Gastroesophageal sphincter (tissue), 3 donors: ENCODE data around the gene FAIM2.

Experiments
- EP300 ChIP-seq: sonication (generic); formaldehyde crosslinking; IDR thresholded peaks from one replicate; pipeline ENCODE4 v1.6.1; 2017; ENCODE audit warnings: antibody characterized with exemption, mild to moderate bottlenecking
- POLR2A ChIP-seq, 2 donors: fragments of 450-650 bp; IDR thresholded peaks; one replicate each; pipeline ENCODE4 v1.6.1; 2017; ENCODE audit warnings: antibody characterized with exemption in 2 of 2, mild to moderate bottlenecking in 2 of 2, moderate library complexity in 1 of 2
- POLR2AphosphoS5 ChIP-seq: sonication (generic); formaldehyde crosslinking; IDR thresholded peaks from one replicate; pipeline ENCODE4 v1.6.1; 2017; ENCODE audit warnings: antibody characterized with exemption
- TF ChIP-seq, protein P1 (sequence below), 4 experiments: fragments of 200-600 bp in 2 of 4; fragments of 450-650 bp in 2 of 4; sonication (generic) in 1 of 4; IDR thresholded peaks; one replicate each; pipeline ENCODE4 v1.5.1; 2017 to 2019; ENCODE audit warnings: antibody characterized with exemption in 4 of 4, mild to moderate bottlenecking in 2 of 4, moderate library complexity in 2 of 4

DNA sequence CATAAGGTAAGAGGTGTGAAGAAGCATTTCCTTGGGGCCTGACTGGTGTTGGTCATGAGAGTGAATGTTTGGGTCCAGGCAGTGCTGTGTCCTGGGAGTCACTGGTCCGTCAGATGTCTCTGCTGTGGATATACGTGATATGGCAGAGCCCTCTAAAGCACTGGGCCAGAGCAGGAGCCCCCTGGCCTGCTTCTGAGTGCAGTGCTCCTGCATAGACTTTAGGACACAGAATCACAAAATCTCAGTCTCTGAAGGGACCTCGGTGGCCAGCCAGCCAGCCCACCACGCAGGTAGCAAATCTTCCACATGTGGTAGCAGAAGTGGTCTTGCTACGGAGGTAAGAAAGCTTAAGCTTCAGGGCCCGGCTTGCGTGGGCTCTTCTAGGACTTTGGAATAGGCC lies 28.3 kb upstream of the FAIM2 start:
- TF ChIP-seq POLR2A (IDR thresholded peaks at IDR 0.05): no peak
- TF ChIP-seq EP300: no peak
- TF ChIP-seq, protein P1, sequence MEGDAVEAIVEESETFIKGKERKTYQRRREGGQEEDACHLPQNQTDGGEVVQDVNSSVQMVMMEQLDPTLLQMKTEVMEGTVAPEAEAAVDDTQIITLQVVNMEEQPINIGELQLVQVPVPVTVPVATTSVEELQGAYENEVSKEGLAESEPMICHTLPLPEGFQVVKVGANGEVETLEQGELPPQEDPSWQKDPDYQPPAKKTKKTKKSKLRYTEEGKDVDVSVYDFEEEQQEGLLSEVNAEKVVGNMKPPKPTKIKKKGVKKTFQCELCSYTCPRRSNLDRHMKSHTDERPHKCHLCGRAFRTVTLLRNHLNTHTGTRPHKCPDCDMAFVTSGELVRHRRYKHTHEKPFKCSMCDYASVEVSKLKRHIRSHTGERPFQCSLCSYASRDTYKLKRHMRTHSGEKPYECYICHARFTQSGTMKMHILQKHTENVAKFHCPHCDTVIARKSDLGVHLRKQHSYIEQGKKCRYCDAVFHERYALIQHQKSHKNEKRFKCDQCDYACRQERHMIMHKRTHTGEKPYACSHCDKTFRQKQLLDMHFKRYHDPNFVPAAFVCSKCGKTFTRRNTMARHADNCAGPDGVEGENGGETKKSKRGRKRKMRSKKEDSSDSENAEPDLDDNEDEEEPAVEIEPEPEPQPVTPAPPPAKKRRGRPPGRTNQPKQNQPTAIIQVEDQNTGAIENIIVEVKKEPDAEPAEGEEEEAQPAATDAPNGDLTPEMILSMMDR (IDR thresholded peaks at IDR 0.05): no peak
- TF ChIP-seq POLR2AphosphoS5: no peak
